OCI-LY1 (cell line): ENCODE measurements around the gene GALNT10.

Experiments used
- H2AFZ ChIP-seq: fragments of 200-600 bp; sonication (generic), shearing (Covaris generic); 2 replicates; pipeline ENCODE4 v1.6.0; 2014; ENCODE audit warnings: antibody characterized with exemption, mild to moderate bottlenecking, low read length
- H3F3A ChIP-seq: fragments of 200-600 bp; sonication (generic), shearing (Covaris generic); 2 replicates; pipeline ENCODE4 v1.6.0; 2014; ENCODE audit warnings: mild to moderate bottlenecking, antibody characterized with exemption, low read length, moderate library complexity; ENCODE audit not compliant: insufficient read depth
- H3K27ac ChIP-seq: fragments of 200-600 bp; sonication (generic); 2 replicates; pipeline ENCODE4 v1.5.1; 2014; ENCODE audit warnings: low read length, mixed run types, mild to moderate bottlenecking, low read depth; ENCODE audit not compliant: poor library complexity, severe bottlenecking
- H3K27me3 ChIP-seq: fragments of 200-600 bp; sonication (generic); 2 replicates; pipeline ENCODE4 v1.6.0; 2014; ENCODE audit warnings: antibody characterized with exemption, mild to moderate bottlenecking, low read length, moderate library complexity; ENCODE audit not compliant: insufficient read depth
- H3K36me3 ChIP-seq: fragments of 200-600 bp; sonication (generic); 2 replicates; pipeline ENCODE4 v1.6.1; 2014; ENCODE audit warnings: mild to moderate bottlenecking, antibody characterized with exemption, low read length, moderate library complexity, mixed read lengths; ENCODE audit not compliant: insufficient read depth
- H3K4me1 ChIP-seq: fragments of 200-600 bp; sonication (generic); 2 replicates; pipeline ENCODE4 v1.5.1; 2014; ENCODE audit warnings: mild to moderate bottlenecking, low read length, moderate library complexity; ENCODE audit not compliant: insufficient read depth, severe bottlenecking
- H3K4me2 ChIP-seq: fragments of 200-600 bp; sonication (generic), shearing (Covaris generic); 2 replicates; pipeline ENCODE4 v1.6.1; 2014; ENCODE audit warnings: low read length
- H3K4me3 ChIP-seq: fragments of 200-600 bp; sonication (generic); 2 replicates; pipeline ENCODE4 v1.5.1; 2014; ENCODE audit warnings: low read length, low read depth, mild to moderate bottlenecking, mixed read lengths; ENCODE audit not compliant: poor library complexity, severe bottlenecking
- H3K79me2 ChIP-seq: fragments of 200-600 bp; shearing (Covaris generic); 2 replicates; pipeline ENCODE4 v1.6.1; 2016; ENCODE audit warnings: mixed run types, low read length, mixed read lengths; ENCODE audit not compliant: insufficient read depth
- H3K9ac ChIP-seq: fragments of 200-600 bp; sonication (generic), shearing (Covaris generic); 2 replicates; pipeline ENCODE4 v1.6.1; 2014; ENCODE audit warnings: mild to moderate bottlenecking, low read length, mixed read lengths
- H3K9me2 ChIP-seq: fragments of 200-600 bp; sonication (generic), shearing (Covaris generic); 2 replicates; pipeline ENCODE4 v1.6.1; 2014; ENCODE audit warnings: low read depth, mild to moderate bottlenecking, low read length, mixed read lengths
- H3K9me3 ChIP-seq: fragments of 200-600 bp; shearing (Covaris generic); 2 replicates; pipeline ENCODE4 v1.6.1; 2014; ENCODE audit warnings: low read length, mixed read lengths
- H4K20me1 ChIP-seq: fragments of 200-600 bp; sonication (generic), shearing (Covaris generic); 2 replicates; pipeline ENCODE4 v1.6.0; 2016; ENCODE audit warnings: mild to moderate bottlenecking, low read length; ENCODE audit not compliant: insufficient read depth
- CTCF ChIP-seq: fragments of 200-600 bp; sonication (generic), shearing (Covaris generic); IDR thresholded peaks from 2 replicates; pipeline ENCODE4 v1.5.1; 2017; ENCODE audit warnings: mild to moderate bottlenecking, antibody characterized with exemption, low read length, moderate library complexity, mixed read lengths
- EZH2 ChIP-seq: fragments of 200-600 bp; sonication (generic), shearing (Covaris generic); IDR thresholded peaks from 2 replicates; pipeline ENCODE4 v1.8.0; 2017; ENCODE audit warnings: borderline replicate concordance, mixed run types, mild to moderate bottlenecking, antibody characterized with exemption, low read length, moderate library complexity, mixed read lengths

Gene GALNT10

DNA sequence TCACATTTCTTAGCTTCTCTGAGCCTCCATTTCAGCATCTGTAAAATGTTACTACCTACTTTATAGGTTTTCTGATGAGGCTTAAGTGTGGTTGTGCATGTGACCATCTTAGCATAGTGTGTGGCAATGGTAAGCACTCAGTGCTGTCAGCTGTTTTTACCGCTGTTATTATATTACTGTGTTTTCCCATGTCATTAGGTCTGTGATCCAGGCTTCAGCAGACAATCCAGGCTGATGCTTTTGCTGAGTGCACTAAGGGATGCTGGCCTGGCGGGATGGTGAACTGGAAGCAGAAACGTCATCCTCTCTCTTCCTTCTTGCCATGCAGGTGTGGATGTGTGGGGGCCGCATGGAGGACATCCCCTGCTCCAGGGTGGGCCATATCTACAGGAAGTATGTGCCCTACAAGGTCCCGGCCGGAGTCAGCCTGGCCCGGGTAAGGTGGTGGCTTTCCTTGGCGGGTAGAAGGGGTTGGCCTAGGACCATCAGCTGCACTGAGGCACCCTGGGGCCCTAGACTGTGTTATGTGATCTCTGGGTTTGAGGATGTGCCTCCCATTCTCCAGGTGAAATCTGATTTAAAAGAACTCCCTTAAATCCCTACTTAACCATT, 213.3 kb downstream of the GALNT10 start:
- Histone ChIP-seq H3K79me2 (no peaks in the 10 kb centered on the region), H2AFZ (no peak overlapping the region)

DNA sequence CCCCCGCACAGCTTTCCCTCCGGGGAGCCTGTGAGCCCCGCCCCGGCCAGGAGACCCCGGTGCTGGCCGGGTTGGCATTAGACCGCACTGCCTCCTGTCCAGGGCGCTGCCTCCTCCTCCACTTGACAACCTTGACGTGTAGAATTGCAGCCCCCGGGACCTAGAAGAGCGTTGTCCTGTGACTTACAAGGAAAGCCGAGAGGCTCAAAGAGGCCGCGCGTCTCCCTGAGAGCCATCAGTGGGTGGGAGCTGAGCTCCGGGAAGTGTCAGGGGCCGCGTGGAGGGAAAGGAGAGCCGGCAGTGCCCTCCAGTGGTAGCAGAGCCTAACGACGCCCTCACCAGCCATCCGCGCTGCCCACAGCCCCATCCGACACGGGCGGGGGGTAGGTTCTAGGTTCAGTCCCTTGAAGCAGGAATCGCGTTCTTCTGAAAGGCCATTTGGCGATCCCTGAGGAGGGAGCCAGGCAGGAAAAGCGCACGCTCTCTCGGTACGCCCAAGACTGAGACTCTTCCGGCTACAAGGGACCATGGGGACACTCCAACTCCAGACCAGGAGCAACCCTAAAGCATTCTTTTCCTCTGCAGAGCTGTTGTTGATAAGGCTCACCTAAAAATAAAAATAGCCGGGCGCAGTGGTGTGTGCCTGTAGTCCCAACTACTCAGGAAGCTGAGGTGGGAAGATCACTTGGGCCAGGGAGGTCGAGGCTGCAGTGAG, 214.7 kb downstream of the GALNT10 start:
- Histone ChIP-seq H3K79me2 (no peaks in the 10 kb centered on the region), H3K27ac (no peak overlapping the region), H3F3A (no peaks in the 10 kb centered on the region), H3K4me2 (peak overlapping the region; percentile 59), H4K20me1 (no peaks in the 10 kb centered on the region), H3K4me3 (peak overlapping the region; percentile 44), H3K9ac (no peak overlapping the region; the same call in 1 of the 2 replicates), H3K36me3 (no peaks in the 10 kb centered on the region), H3K4me1 (peaks cover 4% of the 10 kb centered on the region), H2AFZ (no peak overlapping the region), H3K9me2 (no peaks in the 10 kb centered on the region), H3K9me3 (no peaks in the 10 kb centered on the region), H3K27me3 (no peaks in the 10 kb centered on the region)
- TF ChIP-seq EZH2 (no peak), CTCF (peak; percentile 75)

More for the DNA sequence above, 213.3 kb downstream of the GALNT10 start:
- TF ChIP-seq EZH2 (no peak), CTCF (no peak)
- Histone ChIP-seq H3K4me1 (peaks cover 4% of the 10 kb centered on the region), H3K4me3 (no peak overlapping the region), H3K27me3 (no peaks in the 10 kb centered on the region), H3K9me2 (no peaks in the 10 kb centered on the region), H3K9me3 (no peaks in the 10 kb centered on the region), H3K9ac (no peak overlapping the region), H4K20me1 (no peaks in the 10 kb centered on the region), H3K27ac (no peak overlapping the region), H3K4me2 (no peak overlapping the region), H3F3A (no peaks in the 10 kb centered on the region), H3K36me3 (no peaks in the 10 kb centered on the region)

DNA sequence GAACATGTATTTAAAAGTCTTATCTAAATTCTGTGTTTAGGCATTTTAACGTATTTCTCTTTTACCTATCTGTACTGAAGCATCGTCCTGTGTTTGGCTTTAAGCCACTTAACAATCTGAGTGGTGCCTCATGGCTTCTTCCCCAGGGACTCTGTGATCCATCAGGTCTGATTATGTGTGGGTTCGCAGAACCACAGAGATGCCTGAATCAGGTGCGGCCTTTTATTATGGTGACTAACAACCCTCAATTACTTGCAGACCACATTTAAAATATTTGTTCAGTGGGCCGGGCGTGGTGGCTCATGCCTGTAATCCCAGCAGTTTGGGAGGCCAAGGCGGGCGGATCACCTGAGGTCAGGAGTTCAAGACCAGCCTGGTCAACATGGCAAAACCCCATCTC, 215.7 kb downstream of the GALNT10 start:
- Histone ChIP-seq H3K4me3 (no peak overlapping the region), H3K9ac (no peak overlapping the region), H3K27me3 (no peaks in the 10 kb centered on the region), H3K4me2 (no peak overlapping the region), H3K36me3 (no peaks in the 10 kb centered on the region), H3K4me1 (peaks cover 4% of the 10 kb centered on the region), H2AFZ (no peak overlapping the region), H3K27ac (no peak overlapping the region), H3K9me3 (no peaks in the 10 kb centered on the region), H3K9me2 (no peaks in the 10 kb centered on the region), H4K20me1 (no peaks in the 10 kb centered on the region), H3F3A (no peaks in the 10 kb centered on the region), H3K79me2 (no peaks in the 10 kb centered on the region)
- TF ChIP-seq CTCF (no peak), EZH2 (no peak)
